Measurements from ENCODE around the gene RAD51B.

DNA sequence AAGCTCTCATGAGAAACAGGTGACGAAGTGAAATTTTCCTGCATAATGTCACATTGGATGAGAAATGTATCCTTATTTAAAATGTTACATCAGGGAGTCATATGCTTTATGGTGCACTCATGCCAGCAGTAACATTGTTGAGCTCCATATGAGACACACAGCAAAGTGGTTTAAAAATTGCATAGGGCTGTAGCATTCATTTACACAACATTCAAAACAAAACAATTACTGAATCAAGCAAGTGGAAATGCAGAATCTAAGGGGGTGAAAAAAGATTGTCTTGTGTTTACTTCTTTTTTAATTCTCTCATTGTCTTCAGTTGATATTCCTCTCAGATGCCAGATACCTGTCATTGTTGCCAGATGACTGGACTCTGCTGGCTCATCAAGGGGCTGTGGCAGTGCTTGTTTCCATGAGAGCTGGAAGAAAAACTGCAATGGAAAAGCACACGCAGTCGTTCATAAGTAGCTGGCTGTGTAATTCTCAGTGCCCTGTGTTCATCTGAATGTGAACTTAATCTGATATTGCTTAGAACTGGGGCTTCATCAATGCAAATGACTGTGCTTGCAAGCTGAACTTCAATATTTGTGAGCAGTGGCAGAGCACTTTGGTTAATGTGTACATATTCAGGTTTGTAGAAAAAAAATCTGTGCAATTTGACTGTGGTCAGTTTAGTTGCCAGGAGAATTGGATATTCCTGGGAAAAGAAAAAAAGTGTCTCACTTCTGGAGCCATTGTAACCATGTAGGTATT is 305.6 kb downstream of the RAD51B start:
- TF ChIP-seq, protein P1, sequence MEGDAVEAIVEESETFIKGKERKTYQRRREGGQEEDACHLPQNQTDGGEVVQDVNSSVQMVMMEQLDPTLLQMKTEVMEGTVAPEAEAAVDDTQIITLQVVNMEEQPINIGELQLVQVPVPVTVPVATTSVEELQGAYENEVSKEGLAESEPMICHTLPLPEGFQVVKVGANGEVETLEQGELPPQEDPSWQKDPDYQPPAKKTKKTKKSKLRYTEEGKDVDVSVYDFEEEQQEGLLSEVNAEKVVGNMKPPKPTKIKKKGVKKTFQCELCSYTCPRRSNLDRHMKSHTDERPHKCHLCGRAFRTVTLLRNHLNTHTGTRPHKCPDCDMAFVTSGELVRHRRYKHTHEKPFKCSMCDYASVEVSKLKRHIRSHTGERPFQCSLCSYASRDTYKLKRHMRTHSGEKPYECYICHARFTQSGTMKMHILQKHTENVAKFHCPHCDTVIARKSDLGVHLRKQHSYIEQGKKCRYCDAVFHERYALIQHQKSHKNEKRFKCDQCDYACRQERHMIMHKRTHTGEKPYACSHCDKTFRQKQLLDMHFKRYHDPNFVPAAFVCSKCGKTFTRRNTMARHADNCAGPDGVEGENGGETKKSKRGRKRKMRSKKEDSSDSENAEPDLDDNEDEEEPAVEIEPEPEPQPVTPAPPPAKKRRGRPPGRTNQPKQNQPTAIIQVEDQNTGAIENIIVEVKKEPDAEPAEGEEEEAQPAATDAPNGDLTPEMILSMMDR (IDR thresholded peaks at IDR 0.05): no peak
- TF ChIP-seq SIN3A (IDR thresholded peaks at IDR 0.05; ENCODE audit: borderline replicate concordance, insufficient read depth, low read depth, low read length) (no peak), POLR2AphosphoS5 (IDR thresholded peaks at IDR 0.05; ENCODE audit: low read depth, low read length) (no peak), TCF7L2 (IDR thresholded peaks at IDR 0.05; ENCODE audit: low read depth, low read length) (no peak)
- TF ChIP-seq, protein P2, sequence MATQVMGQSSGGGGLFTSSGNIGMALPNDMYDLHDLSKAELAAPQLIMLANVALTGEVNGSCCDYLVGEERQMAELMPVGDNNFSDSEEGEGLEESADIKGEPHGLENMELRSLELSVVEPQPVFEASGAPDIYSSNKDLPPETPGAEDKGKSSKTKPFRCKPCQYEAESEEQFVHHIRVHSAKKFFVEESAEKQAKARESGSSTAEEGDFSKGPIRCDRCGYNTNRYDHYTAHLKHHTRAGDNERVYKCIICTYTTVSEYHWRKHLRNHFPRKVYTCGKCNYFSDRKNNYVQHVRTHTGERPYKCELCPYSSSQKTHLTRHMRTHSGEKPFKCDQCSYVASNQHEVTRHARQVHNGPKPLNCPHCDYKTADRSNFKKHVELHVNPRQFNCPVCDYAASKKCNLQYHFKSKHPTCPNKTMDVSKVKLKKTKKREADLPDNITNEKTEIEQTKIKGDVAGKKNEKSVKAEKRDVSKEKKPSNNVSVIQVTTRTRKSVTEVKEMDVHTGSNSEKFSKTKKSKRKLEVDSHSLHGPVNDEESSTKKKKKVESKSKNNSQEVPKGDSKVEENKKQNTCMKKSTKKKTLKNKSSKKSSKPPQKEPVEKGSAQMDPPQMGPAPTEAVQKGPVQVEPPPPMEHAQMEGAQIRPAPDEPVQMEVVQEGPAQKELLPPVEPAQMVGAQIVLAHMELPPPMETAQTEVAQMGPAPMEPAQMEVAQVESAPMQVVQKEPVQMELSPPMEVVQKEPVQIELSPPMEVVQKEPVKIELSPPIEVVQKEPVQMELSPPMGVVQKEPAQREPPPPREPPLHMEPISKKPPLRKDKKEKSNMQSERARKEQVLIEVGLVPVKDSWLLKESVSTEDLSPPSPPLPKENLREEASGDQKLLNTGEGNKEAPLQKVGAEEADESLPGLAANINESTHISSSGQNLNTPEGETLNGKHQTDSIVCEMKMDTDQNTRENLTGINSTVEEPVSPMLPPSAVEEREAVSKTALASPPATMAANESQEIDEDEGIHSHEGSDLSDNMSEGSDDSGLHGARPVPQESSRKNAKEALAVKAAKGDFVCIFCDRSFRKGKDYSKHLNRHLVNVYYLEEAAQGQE (IDR thresholded peaks at IDR 0.05; ENCODE audit: insufficient read depth in 1 of 2, low read depth in 2 of 2, low read length in 1 of 2): no peak
